Vagina (tissue), 2 donors: ENCODE results near the gene PCDHGA9. TPM values are rescaled to one million over a fixed set of nuclear protein-coding genes. Genes with fewer than 3 reads are reported as not detected.
"Not testable (repeated sequence)": the region's sequence is repeated elsewhere in the genome, so short reads cannot be mapped to it uniquely, and the experiment has no call there.

ENCODE experiments used
- DNase-seq, 2 donors: peaks; one replicate each; pipeline ENCODE4 v3.0.0-alpha.2; 2017; ENCODE audit errors: extremely low spot score in 2 of 2
- H3K27ac ChIP-seq: fragments of 200-600 bp; sonication (generic); one replicate; pipeline ENCODE4 v1.5.1; 2019
- H3K27me3 ChIP-seq: fragments of 200-600 bp; sonication (generic); one replicate; pipeline ENCODE4 v1.5.1; 2019
- H3K36me3 ChIP-seq, 2 donors: fragments of 200-600 bp; sonication (generic); one replicate each; pipeline ENCODE4 v1.5.1; 2017 to 2019
- H3K4me1 ChIP-seq: fragments of 200-600 bp; sonication (generic); one replicate; pipeline ENCODE4 v1.5.1; 2019
- H3K4me3 ChIP-seq, 2 donors: fragments of 200-600 bp; sonication (generic); 1 replicate in 1 of 2; 2 replicates in 1 of 2; pipeline ENCODE4 v1.5.1; 2016 to 2019
- H3K9me3 ChIP-seq: fragments of 200-600 bp; sonication (generic); one replicate; pipeline ENCODE4 v1.5.1; 2019
- CTCF ChIP-seq, 3 experiments: fragments of 450-650 bp in 2 of 3; fragments of 200-600 bp in 1 of 3; sonication (generic) in 1 of 3; IDR thresholded peaks; one replicate each; pipeline ENCODE4 v1.5.1; 2017 to 2019; ENCODE audit warnings: antibody characterized with exemption in 3 of 3, mild to moderate bottlenecking in 2 of 3, moderate library complexity in 2 of 3
- POLR2A ChIP-seq, 2 donors: fragments of 450-650 bp; IDR thresholded peaks; one replicate each; pipeline ENCODE4 v1.6.1; 2017; ENCODE audit warnings: antibody characterized with exemption in 2 of 2, mild to moderate bottlenecking in 2 of 2, moderate library complexity in 2 of 2
- POLR2AphosphoS5 ChIP-seq, 2 donors: sonication (generic); formaldehyde crosslinking; IDR thresholded peaks; one replicate each; pipeline ENCODE4 v1.9.0; 2017; ENCODE audit warnings: antibody characterized with exemption in 2 of 2, mild to moderate bottlenecking in 2 of 2, low read depth in 1 of 2; ENCODE audit not compliant: insufficient read depth in 1 of 2
- intact Hi-C: fragments of 100-400 bp; cut with DNase I; formaldehyde crosslinking; loops from one replicate; pipeline ENCODE4 v1.15.1; 2023
- total RNA-seq: library from RNA; depleted of rRNA; stranded (reverse); fragments of >200 nt; gene quantifications from one replicate; pipeline ENCODE4 v1.2.3, GENCODE V29; 2016

PCDHGA9 gene
- total RNA-seq, 1 donor from 2014 or later: 8.8 TPM

- Histone ChIP-seq H3K36me3 (peaks cover 0 to 22% of the 10 kb centered on the region in 2 donors), H3K4me1 (no peaks in the 10 kb centered on the region), H3K27me3 (no peaks in the 10 kb centered on the region), H3K9me3 (peaks cover 83% of the 10 kb centered on the region), H3K27ac (no peak within 1 kb of the TSS), H3K4me3 (peak within 1 kb of the TSS; percentile 20 to 24)
- no peak for TF ChIP-seq POLR2AphosphoS5 (IDR thresholded peaks at IDR 0.05; ENCODE audit: insufficient read depth in 1 of 2, low read depth in 1 of 2)
- TF ChIP-seq POLR2A (IDR thresholded peaks at IDR 0.05): no peak
- peak in 2 of 3 experiments; percentile 6 to 20 for TF ChIP-seq CTCF (IDR thresholded peaks at IDR 0.05)
- DNase-seq: no peak
- intact Hi-C loops: no loop called here
Measured at GRCh38 chr5:141430332-141431113, 27.9 kb downstream of the PCDHGA9 start, which contains the start of gene PCDHGA12. TSS of gene PCDHGA12 (plus strand) at chr5:141430507. CDS start at chr5:141430760, 253 bp downstream.

GRCh38 chr5:141431286-141431685 lies 28.7 kb downstream of the PCDHGA9 start:
- Histone ChIP-seq H3K27ac (no peak overlapping the region), H3K4me1 (no peaks in the 10 kb centered on the region), H3K27me3 (no peaks in the 10 kb centered on the region)

GRCh38 chr5:141432308-141432707 lies 29.7 kb downstream of the PCDHGA9 start:
- intact Hi-C loops, H3K27ac ChIP-seq, H3K4me3 ChIP-seq, H3K27me3 ChIP-seq, H3K4me1 ChIP-seq, DNase-seq: not testable (repeated sequence)
- Histone ChIP-seq H3K36me3 (peaks cover 0 to 17% of the 10 kb centered on the region in 2 donors), H3K9me3 (peaks cover 74% of the 10 kb centered on the region)

More at GRCh38 chr5:141431286-141431685, 28.7 kb downstream of the PCDHGA9 start:
- Histone ChIP-seq H3K9me3 (peaks cover 83% of the 10 kb centered on the region), H3K36me3 (peaks cover 0 to 22% of the 10 kb centered on the region in 2 donors), H3K4me3 (peak overlapping the region; percentile 20 to 24)
- no peak for DNase-seq
- intact Hi-C loops: no loop called here
- TF ChIP-seq POLR2A (IDR thresholded peaks at IDR 0.05) (no peak), CTCF (IDR thresholded peaks at IDR 0.05) (no peak), POLR2AphosphoS5 (IDR thresholded peaks at IDR 0.05; ENCODE audit: insufficient read depth in 1 of 2, low read depth in 1 of 2) (no peak)

- H3K4me1 ChIP-seq, DNase-seq, H3K4me3 ChIP-seq, H3K27me3 ChIP-seq, intact Hi-C loops, H3K27ac ChIP-seq: not testable (repeated sequence)
- Histone ChIP-seq H3K9me3 (peaks cover 69% of the 10 kb centered on the region), H3K36me3 (peaks cover 0 to 17% of the 10 kb centered on the region in 2 donors)
Measured at GRCh38 chr5:141432726-141433125, 30.1 kb downstream of the PCDHGA9 start.

GRCh38 chr5:141434006-141434405 lies 31.4 kb downstream of the PCDHGA9 start:
- no peak overlapping the region for H3K27ac ChIP-seq
- no peaks in the 10 kb centered on the region for H3K27me3 ChIP-seq
- H3K4me3 ChIP-seq: no peak overlapping the region
- DNase-seq: no peak
- TF ChIP-seq POLR2A (IDR thresholded peaks at IDR 0.05) (no peak), CTCF (IDR thresholded peaks at IDR 0.05) (no peak), POLR2AphosphoS5 (IDR thresholded peaks at IDR 0.05; ENCODE audit: insufficient read depth in 1 of 2, low read depth in 1 of 2) (no peak)
- H3K9me3 ChIP-seq: peaks cover 63% of the 10 kb centered on the region
- no peaks in the 10 kb centered on the region for H3K4me1 ChIP-seq
- intact Hi-C loops: no loop called here
- peaks cover 0 to 13% of the 10 kb centered on the region in 2 donors for H3K36me3 ChIP-seq

GRCh38 chr5:141437221-141437620 lies 34.6 kb downstream of the PCDHGA9 start:
- Histone ChIP-seq H3K9me3 (peaks cover 59% of the 10 kb centered on the region), H3K27ac (no peak overlapping the region), H3K4me3 (no peak overlapping the region), H3K27me3 (no peaks in the 10 kb centered on the region), H3K36me3 (peaks cover 0 to 13% of the 10 kb centered on the region in 2 donors), H3K4me1 (no peaks in the 10 kb centered on the region)
- DNase-seq: no peak
- intact Hi-C loops: no loop called here
- TF ChIP-seq POLR2AphosphoS5 (IDR thresholded peaks at IDR 0.05; ENCODE audit: insufficient read depth in 1 of 2, low read depth in 1 of 2) (no peak), CTCF (IDR thresholded peaks at IDR 0.05) (no peak), POLR2A (IDR thresholded peaks at IDR 0.05) (no peak)
